Trophoblast cell (in vitro differentiated cells and primary cell): Measurements from ENCODE around the gene ILK.

Experiments
- DNase-seq, 2 donors: peaks; one replicate each; pipeline ENCODE4 v3.0.0-alpha.2; 2016
- H2AFZ ChIP-seq: 2 replicates; pipeline ENCODE4 v1.6.1; 2013; ENCODE audit warnings: low read length, moderate library complexity, mild to moderate bottlenecking; ENCODE audit not compliant: insufficient read depth, poor library complexity
- H2AK5ac ChIP-seq: 2 replicates; pipeline ENCODE4 v1.6.1; 2013; ENCODE audit warnings: mild to moderate bottlenecking, low read length
- H2BK120ac ChIP-seq: 2 replicates; pipeline ENCODE4 v1.6.1; 2013; ENCODE audit warnings: low read length, mild to moderate bottlenecking, moderate library complexity; ENCODE audit not compliant: insufficient read depth, poor library complexity
- H2BK12ac ChIP-seq: 2 replicates; pipeline ENCODE4 v1.6.1; 2013; ENCODE audit warnings: mild to moderate bottlenecking, low read length, moderate library complexity
- H2BK5ac ChIP-seq: 2 replicates; pipeline ENCODE4 v1.6.1; 2013; ENCODE audit warnings: low read length, low read depth, moderate library complexity, mild to moderate bottlenecking; ENCODE audit not compliant: poor library complexity
- H3K14ac ChIP-seq: 2 replicates; pipeline ENCODE4 v1.6.1; 2013; ENCODE audit warnings: mild to moderate bottlenecking, low read length
- H3K18ac ChIP-seq: 2 replicates; pipeline ENCODE4 v1.6.1; 2013; ENCODE audit warnings: mild to moderate bottlenecking, low read length
- H3K23ac ChIP-seq: 2 replicates; pipeline ENCODE4 v1.6.1; 2013; ENCODE audit warnings: low read length
- H3K27ac ChIP-seq: 2 replicates; pipeline ENCODE4 v1.5.1; 2013; ENCODE audit warnings: low read depth, mild to moderate bottlenecking, inconsistent platforms, low read length, moderate library complexity
- H3K27me3 ChIP-seq: 2 replicates; pipeline ENCODE4 v1.6.1; 2013; ENCODE audit warnings: inconsistent platforms, mild to moderate bottlenecking, low read length, moderate library complexity; ENCODE audit not compliant: insufficient read depth
- H3K36me3 ChIP-seq, 2 experiments: 1 replicate in 1 of 2; 2 replicates in 1 of 2; pipeline ENCODE4 v1.6.1; 2013; ENCODE audit warnings: low read length in 2 of 2, mild to moderate bottlenecking in 2 of 2, moderate library complexity in 1 of 2; ENCODE audit not compliant: insufficient read depth in 2 of 2, control insufficient read depth in 1 of 2
- H3K4ac ChIP-seq: 2 replicates; pipeline ENCODE4 v1.6.1; 2013; ENCODE audit warnings: low read depth, mild to moderate bottlenecking, low read length, moderate library complexity
- H3K4me1 ChIP-seq, 2 experiments: 1 replicate in 1 of 2; 2 replicates in 1 of 2; pipeline ENCODE4 v1.6.1; 2013; ENCODE audit warnings: low read length in 2 of 2, mild to moderate bottlenecking in 2 of 2, moderate library complexity in 1 of 2; ENCODE audit not compliant: insufficient read depth in 2 of 2, control insufficient read depth in 1 of 2
- H3K4me2 ChIP-seq: 2 replicates; pipeline ENCODE4 v1.6.1; 2013; ENCODE audit warnings: inconsistent platforms, mild to moderate bottlenecking, low read length, moderate library complexity
- H3K4me3 ChIP-seq: 2 replicates; pipeline ENCODE4 v1.5.1; 2013; ENCODE audit warnings: mild to moderate bottlenecking, low read depth, low read length, inconsistent platforms
- H3K79me1 ChIP-seq: one replicate; pipeline ENCODE4 v1.6.1; 2013; ENCODE audit warnings: low read length
- H3K79me2 ChIP-seq: 2 replicates; pipeline ENCODE4 v1.6.1; 2013; ENCODE audit warnings: low read length, mild to moderate bottlenecking; ENCODE audit not compliant: control insufficient read depth, insufficient read depth, poor library complexity
- H3K9ac ChIP-seq: 2 replicates; pipeline ENCODE4 v1.6.1; 2013; ENCODE audit warnings: mild to moderate bottlenecking, low read length
- H3K9me3 ChIP-seq: 2 replicates; pipeline ENCODE4 v1.6.1; 2013; ENCODE audit warnings: low read depth, mild to moderate bottlenecking, control low read depth, inconsistent platforms, low read length; ENCODE audit not compliant: insufficient read depth
- H4K12ac ChIP-seq: 2 replicates; pipeline ENCODE4 v1.6.1; 2013; ENCODE audit warnings: low read depth, mild to moderate bottlenecking, low read length, moderate library complexity
- H4K8ac ChIP-seq: 2 replicates; pipeline ENCODE4 v1.6.1; 2013; ENCODE audit warnings: low read depth, mild to moderate bottlenecking, low read length, moderate library complexity
- H4K91ac ChIP-seq: one replicate; pipeline ENCODE4 v1.6.1; 2013; ENCODE audit warnings: low read depth, mild to moderate bottlenecking, low read length, moderate library complexity
- WGBS: extraction: QIAGEN DNeasy Blood & Tissue Kit; methylation state at CpG from one replicate; pipeline ENCODE4 v1.1.7; 2013; ENCODE audit warnings: missing lambda C conversion rate; ENCODE audit not compliant: insufficient read length, insufficient coverage; ENCODE audit errors: extremely low coverage; 5-methylcytosine and 5-hydroxymethylcytosine counted together

ILK gene

DNA sequence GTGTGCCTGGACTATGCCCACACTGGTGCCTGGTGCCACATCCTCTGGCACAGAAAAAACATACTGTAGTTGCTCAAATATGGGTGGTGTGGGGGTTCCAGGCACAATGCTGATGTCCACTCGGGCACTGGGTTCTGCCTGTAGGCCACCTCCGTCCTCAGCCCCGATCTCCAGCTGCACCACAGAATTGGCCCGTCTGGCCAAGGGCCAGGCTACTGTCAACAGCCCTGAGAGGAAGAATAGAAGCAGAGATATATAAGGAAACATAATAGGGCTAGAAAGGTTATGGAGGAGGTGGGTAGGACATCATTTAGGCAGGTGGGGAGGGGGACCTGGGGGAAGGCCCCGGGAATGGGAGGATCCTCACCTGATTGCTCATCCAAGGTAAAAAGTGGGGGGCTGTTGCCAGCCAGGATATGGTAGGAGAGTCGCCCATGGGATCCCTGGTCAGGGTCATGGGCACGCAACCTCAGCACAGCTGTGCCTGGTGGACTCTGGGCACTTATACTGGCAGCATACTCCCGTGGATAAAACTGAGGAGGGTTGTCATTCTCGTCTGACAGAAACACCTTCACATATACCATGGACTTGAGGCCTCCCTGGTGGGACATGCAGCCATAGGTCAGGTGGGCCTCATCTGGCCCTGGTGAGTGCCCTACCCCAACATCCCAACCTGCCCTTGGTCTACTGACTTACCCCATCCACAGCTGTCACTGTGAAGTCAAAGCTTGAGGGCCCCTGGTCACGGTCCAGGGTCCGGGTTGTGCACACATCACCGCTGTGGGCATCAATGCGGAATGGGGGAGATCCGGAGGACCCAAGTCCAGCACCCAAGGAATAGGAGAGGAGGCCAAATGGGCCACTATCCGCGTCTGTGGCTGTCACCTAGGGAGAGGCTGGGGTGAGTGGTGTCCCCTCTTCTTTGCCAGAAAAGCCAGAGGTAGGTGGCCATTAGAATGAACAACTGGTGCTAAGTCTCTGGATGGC, 30.1 kb downstream of the ILK start:
- Histone ChIP-seq H3K9me3 (peaks cover 18% of the 10 kb centered on the region), H2BK12ac (no peak overlapping the region), H3K79me1 (no peaks in the 10 kb centered on the region), H2BK120ac (no peak overlapping the region), H3K18ac (no peak overlapping the region), H3K4me1 (peaks cover 11 to 20% of the 10 kb centered on the region in 2 experiments), H3K23ac (no peak overlapping the region), H3K27ac (no peak overlapping the region), H3K4ac (no peak overlapping the region), H4K12ac (no peak overlapping the region), H3K4me3 (no peak overlapping the region), H3K4me2 (no peak overlapping the region), H4K91ac (no peak overlapping the region), H3K9ac (no peak overlapping the region), H3K79me2 (no peaks in the 10 kb centered on the region), H2BK5ac (no peak overlapping the region), H2AK5ac (no peak overlapping the region), H2AFZ (no peak overlapping the region), H4K8ac (no peak overlapping the region), H3K14ac (no peak overlapping the region), H3K36me3 (peaks cover 2 to 3% of the 10 kb centered on the region in 2 experiments), H3K27me3 (peaks cover 24% of the 10 kb centered on the region)
- WGBS = no CpG with 5 or more reads among the region's 16 CpGs
- DNase-seq = no peak

DNA sequence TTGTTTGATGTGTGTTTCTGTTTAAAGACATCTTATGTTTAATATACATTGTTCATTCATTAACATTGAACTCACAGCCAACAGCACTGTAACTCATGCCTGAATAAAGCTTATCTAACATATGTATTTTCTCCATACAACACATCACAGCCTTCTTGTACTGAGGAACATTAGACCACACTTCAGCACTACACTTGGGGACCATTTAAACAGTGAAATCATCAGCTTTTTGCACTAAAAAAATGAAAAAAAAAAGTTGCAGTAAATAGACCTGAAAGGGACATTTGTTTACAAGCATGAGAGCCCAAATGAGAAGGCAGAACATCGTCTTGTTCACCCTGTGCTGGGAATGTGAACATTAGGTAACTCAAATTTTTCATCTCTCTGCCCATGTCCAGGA, 31.0 kb downstream of the ILK start:
- no peak overlapping the region for H4K8ac ChIP-seq
- no peak overlapping the region for H3K4ac ChIP-seq
- H3K27me3 ChIP-seq = peaks cover 21% of the 10 kb centered on the region
- no peak overlapping the region for H2AK5ac ChIP-seq
- no peak overlapping the region for H2BK5ac ChIP-seq
- peaks cover 2 to 3% of the 10 kb centered on the region in 2 experiments for H3K36me3 ChIP-seq
- no CpG with 5 or more reads among the region's 1 CpG for WGBS
- H3K27ac ChIP-seq = no peak overlapping the region
- peaks cover 11 to 20% of the 10 kb centered on the region in 2 experiments for H3K4me1 ChIP-seq
- no peak overlapping the region for H3K4me2 ChIP-seq
- H3K79me2 ChIP-seq = no peaks in the 10 kb centered on the region
- H2BK120ac ChIP-seq = no peak overlapping the region
- H3K18ac ChIP-seq = no peak overlapping the region
- H2AFZ ChIP-seq = no peak overlapping the region
- no peak overlapping the region for H4K91ac ChIP-seq
- no peak overlapping the region for H4K12ac ChIP-seq
- no peak overlapping the region for H3K14ac ChIP-seq
- H3K4me3 ChIP-seq = no peak overlapping the region
- DNase-seq = no peak
- no peak overlapping the region for H3K23ac ChIP-seq
- peaks cover 18% of the 10 kb centered on the region for H3K9me3 ChIP-seq
- no peaks in the 10 kb centered on the region for H3K79me1 ChIP-seq
- no peak overlapping the region for H2BK12ac ChIP-seq
- no peak overlapping the region for H3K9ac ChIP-seq

DNA sequence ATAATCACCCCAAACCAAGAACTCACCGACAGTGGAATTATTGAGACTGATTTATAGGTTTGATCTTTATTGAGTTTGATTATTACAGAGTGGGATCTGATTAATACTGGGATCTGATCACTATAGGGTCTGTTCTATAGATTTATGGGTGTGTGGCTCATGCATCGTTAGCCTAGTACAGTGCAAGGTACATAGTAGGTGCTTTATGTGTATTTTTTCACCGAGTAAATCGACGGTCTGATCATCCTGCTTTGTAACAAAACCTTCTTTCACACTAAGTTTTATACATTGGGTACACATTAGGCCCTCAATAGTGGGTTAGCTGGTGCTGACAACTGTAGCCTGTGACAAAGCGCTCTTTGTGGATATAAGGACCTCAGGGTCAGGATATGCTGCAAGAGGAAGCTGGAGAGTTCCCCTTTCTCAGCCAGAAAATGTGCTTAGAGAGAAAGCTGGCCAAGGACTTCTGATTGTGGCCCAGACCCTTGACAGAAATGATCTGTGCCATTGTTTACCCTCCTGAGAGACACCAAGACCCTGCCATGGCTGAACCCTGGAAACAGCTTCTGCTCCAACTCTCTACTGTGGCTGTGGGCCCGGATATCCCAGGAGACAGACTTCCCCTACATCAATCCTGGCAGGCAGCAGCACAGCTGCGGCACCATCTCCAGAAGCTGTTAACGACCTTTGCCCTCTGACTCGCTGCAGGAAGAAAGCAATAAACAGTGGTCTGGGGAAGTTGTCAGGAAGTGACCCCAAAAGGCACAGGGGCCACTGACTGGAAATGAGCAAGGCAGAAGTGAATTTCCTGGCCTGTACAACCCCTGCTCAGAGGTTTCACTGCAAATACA, 31.7 kb downstream of the ILK start:
- Histone ChIP-seq H3K79me2 (no peaks in the 10 kb centered on the region), H4K12ac (no peak overlapping the region), H4K91ac (no peak overlapping the region), H3K14ac (no peak overlapping the region), H3K9ac (no peak overlapping the region), H3K23ac (no peak overlapping the region), H3K27me3 (peaks cover 15% of the 10 kb centered on the region), H2AK5ac (no peak overlapping the region), H3K4me2 (no peak overlapping the region), H3K79me1 (no peaks in the 10 kb centered on the region), H2BK120ac (no peak overlapping the region), H2AFZ (no peak overlapping the region), H3K4me3 (no peak overlapping the region), H3K27ac (no peak overlapping the region), H3K4me1 (peaks cover 10 to 15% of the 10 kb centered on the region in 2 experiments), H2BK12ac (no peak overlapping the region), H3K36me3 (peaks cover 2 to 3% of the 10 kb centered on the region in 2 experiments), H4K8ac (no peak overlapping the region), H3K4ac (no peak overlapping the region), H3K18ac (no peak overlapping the region), H2BK5ac (no peak overlapping the region), H3K9me3 (peaks cover 15% of the 10 kb centered on the region)
- no peak for DNase-seq
- no CpG with 5 or more reads among the region's 10 CpGs for WGBS

DNA sequence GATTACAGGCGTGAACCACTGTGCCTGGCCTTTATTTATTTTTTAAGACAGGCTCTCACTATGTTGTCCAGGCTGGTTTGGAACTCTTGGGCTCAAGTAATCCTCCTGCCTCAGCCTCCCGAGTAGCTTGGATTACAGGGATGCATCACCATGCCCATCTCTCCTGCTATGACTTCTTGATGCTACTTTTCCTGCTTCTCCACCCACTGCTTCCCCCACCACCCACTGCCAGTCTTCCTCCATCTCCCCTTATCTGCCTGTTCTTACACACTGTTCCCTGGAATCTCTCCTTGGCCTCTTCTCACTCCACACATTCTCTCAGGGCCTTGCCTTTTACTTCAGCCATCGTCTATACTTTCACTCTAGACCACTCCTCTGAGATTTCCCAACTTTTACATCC, 32.9 kb downstream of the ILK start:
- no peak overlapping the region for H3K14ac ChIP-seq
- H2AK5ac ChIP-seq = no peak overlapping the region
- no peak overlapping the region for H3K23ac ChIP-seq
- no peak for DNase-seq
- H3K18ac ChIP-seq = no peak overlapping the region
- WGBS = no CpG with 5 or more reads among the region's 3 CpGs
- H4K91ac ChIP-seq = no peak overlapping the region
- peaks cover 2 to 3% of the 10 kb centered on the region in 2 experiments for H3K36me3 ChIP-seq
- H4K8ac ChIP-seq = no peak overlapping the region
- H2BK120ac ChIP-seq = no peak overlapping the region
- H3K79me1 ChIP-seq = no peaks in the 10 kb centered on the region
- H2BK12ac ChIP-seq = no peak overlapping the region
- H3K9ac ChIP-seq = no peak overlapping the region
- no peak overlapping the region for H3K4me2 ChIP-seq
- no peak overlapping the region for H3K4me3 ChIP-seq
- no peak overlapping the region for H2AFZ ChIP-seq
- peaks cover 5 to 10% of the 10 kb centered on the region in 2 experiments for H3K4me1 ChIP-seq
- H3K79me2 ChIP-seq = no peaks in the 10 kb centered on the region
- peaks cover 12% of the 10 kb centered on the region for H3K9me3 ChIP-seq
- no peak overlapping the region for H4K12ac ChIP-seq
- H3K27me3 ChIP-seq = peaks cover 3% of the 10 kb centered on the region
- no peak overlapping the region for H2BK5ac ChIP-seq
- H3K4ac ChIP-seq = no peak overlapping the region
- no peak overlapping the region for H3K27ac ChIP-seq
